ENCODE measurements around the gene TALDO1.
"Not testable (repeated sequence)": the region's sequence is repeated elsewhere in the genome, so short reads cannot be mapped to it uniquely, and the experiment has no call there.

DNA sequence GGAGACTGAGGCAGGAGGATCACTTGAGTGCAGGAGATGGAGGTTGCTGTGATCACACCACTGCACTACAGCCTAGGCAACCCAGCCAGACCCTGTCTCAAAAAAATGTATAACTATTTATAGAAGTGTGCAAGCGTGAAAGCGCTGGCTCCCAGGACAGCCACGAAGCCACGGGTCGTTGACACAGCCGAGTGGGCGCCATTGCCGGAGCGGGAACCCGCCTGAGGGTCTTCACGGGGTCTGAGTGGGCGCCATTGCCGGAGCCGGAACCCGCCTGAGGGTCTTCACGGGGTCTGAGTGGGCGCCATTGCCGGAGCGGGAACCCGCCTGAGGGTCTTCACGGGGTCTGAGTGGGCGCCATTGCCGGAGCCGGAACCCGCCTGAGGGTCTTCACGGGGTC is 12.7 kb upstream of the TALDO1 start:
- TF ChIP-seq, protein P1, sequence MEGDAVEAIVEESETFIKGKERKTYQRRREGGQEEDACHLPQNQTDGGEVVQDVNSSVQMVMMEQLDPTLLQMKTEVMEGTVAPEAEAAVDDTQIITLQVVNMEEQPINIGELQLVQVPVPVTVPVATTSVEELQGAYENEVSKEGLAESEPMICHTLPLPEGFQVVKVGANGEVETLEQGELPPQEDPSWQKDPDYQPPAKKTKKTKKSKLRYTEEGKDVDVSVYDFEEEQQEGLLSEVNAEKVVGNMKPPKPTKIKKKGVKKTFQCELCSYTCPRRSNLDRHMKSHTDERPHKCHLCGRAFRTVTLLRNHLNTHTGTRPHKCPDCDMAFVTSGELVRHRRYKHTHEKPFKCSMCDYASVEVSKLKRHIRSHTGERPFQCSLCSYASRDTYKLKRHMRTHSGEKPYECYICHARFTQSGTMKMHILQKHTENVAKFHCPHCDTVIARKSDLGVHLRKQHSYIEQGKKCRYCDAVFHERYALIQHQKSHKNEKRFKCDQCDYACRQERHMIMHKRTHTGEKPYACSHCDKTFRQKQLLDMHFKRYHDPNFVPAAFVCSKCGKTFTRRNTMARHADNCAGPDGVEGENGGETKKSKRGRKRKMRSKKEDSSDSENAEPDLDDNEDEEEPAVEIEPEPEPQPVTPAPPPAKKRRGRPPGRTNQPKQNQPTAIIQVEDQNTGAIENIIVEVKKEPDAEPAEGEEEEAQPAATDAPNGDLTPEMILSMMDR (IDR thresholded peaks at IDR 0.05 in 8 of 11, conservative IDR thresholded peaks at IDR 0.05 in 3 of 11) = not testable (repeated sequence)
- not testable (repeated sequence) for TF ChIP-seq POLR2A, POLR2AphosphoS5 (IDR thresholded peaks at IDR 0.05)

Measured in spleen (tissue), 7 donors.